ENCODE data around the gene LRRC75A. TPM values are rescaled to one million over a fixed set of nuclear protein-coding genes. Genes with fewer than 3 reads are reported as not detected.

LRRC75A gene
- total and polyA plus RNA-seq, 2 experiments from 2014 or later = 5.3 to 26.2 TPM

- H3K27ac Mint-ChIP-seq = no peak overlapping the region
Observed at GRCh38 chr17:16496820-16497489, 5.0 kb upstream of the LRRC75A start.

More at GRCh38 chr17:16496820-16497489, 5.0 kb upstream of the LRRC75A start:
- no peaks in the 10 kb centered on the region for H3K9me3 Mint-ChIP-seq
- Histone ChIP-seq H3K27ac (ENCODE audit: low read depth) (no peak overlapping the region), H3K27me3 (ENCODE audit: insufficient read depth) (no peaks in the 10 kb centered on the region), H3K79me2 (replicated peaks; ENCODE audit: insufficient read depth) (no peaks in the 10 kb centered on the region), H3K36me3 (ENCODE audit: insufficient read depth) (no peaks in the 10 kb centered on the region), H3K4me2 (peak overlapping the region; percentile 3; the same call in 1 of the 2 replicates), H2AFZ (no peak overlapping the region), H4K20me1 (replicated peaks; ENCODE audit: insufficient read depth) (no peaks in the 10 kb centered on the region), H3K4me1 (ENCODE audit: insufficient read depth) (peaks cover 22% of the 10 kb centered on the region), H3K9me2 (ENCODE audit: insufficient read depth) (peaks cover 4% of the 10 kb centered on the region), H3F3A (replicated peaks; ENCODE audit: low read depth) (peaks cover 16% of the 10 kb centered on the region), H3K4me3 (no peak overlapping the region)
- peaks cover 28% of the 10 kb centered on the region for H3K4me1 Mint-ChIP-seq
- ATAC-seq (no peak), DNase-seq (ENCODE audit: low spot score) (peak; percentile 42)
- H3K27me3 Mint-ChIP-seq (ENCODE audit: insufficient read depth, low read depth, poor library complexity) = peaks cover 16% of the 10 kb centered on the region
- H3K36me3 Mint-ChIP-seq (ENCODE audit: low read depth) = peaks cover 2% of the 10 kb centered on the region; the same call in 1 of the 3 replicates
- no peak for TF ChIP-seq JUNB (IDR thresholded peaks at IDR 0.05; ENCODE audit: unreplicated experiment)
- TF ChIP-seq ZNF331 (CRISPR knock-in tag; IDR thresholded peaks at IDR 0.05; ENCODE audit: low read depth) = no peak
- no peak for TF ChIP-seq STAT1 (IDR thresholded peaks at IDR 0.05; ENCODE audit: unreplicated experiment)
- TF ChIP-seq ZNF462 (CRISPR knock-in tag; IDR thresholded peaks at IDR 0.05) = no peak
- no peak for TF ChIP-seq POLR2AphosphoS5 (IDR thresholded peaks at IDR 0.05; ENCODE audit: low read depth)
- TF ChIP-seq ETS1 (IDR thresholded peaks at IDR 0.05) = no peak
- no peak for TF ChIP-seq CREB1 (CRISPR knock-in tag; IDR thresholded peaks at IDR 0.05; ENCODE audit: low read depth)
- no peak for TF ChIP-seq CTCF (conservative IDR thresholded peaks at IDR 0.05; ENCODE audit: low read depth in 2 of 2)
- TF ChIP-seq NANOG (IDR thresholded peaks at IDR 0.05; ENCODE audit: borderline replicate concordance) = no peak
- no peak for TF ChIP-seq EZH2phosphoT487 (IDR thresholded peaks at IDR 0.05; ENCODE audit: unreplicated experiment)
- no peak for TF ChIP-seq ZNF114 (CRISPR knock-in tag; IDR thresholded peaks at IDR 0.05)
- no peak for TF ChIP-seq EZH2 (IDR thresholded peaks at IDR 0.05; ENCODE audit: low read depth, unreplicated experiment)
- TF ChIP-seq REST (IDR thresholded peaks at IDR 0.05; ENCODE audit: unreplicated experiment) = no peak
- no peak overlapping the region for H3K4me3 Mint-ChIP-seq
